Measurements from ENCODE around the gene MEDAG. TPM values are rescaled to one million over a fixed set of nuclear protein-coding genes. Genes with fewer than 3 reads are reported as not detected.

Gene MEDAG
- total and polyA plus RNA-seq, 2 experiments from 2014 or later = 0.06 TPM; not detected in 1

GRCh38 chr13:30870049-30870884, 35.8 kb upstream of the MEDAG start:
- Histone ChIP-seq H3K4me1 (ENCODE audit: low read depth) (peaks cover 16% of the 10 kb centered on the region), H3K27me3 (no peaks in the 10 kb centered on the region), H3K36me3 (no peaks in the 10 kb centered on the region), H3K27ac (no peak overlapping the region), H3K9me3 (ENCODE audit: low read depth) (no peaks in the 10 kb centered on the region), H3K4me3 (no peak overlapping the region)
- DNase-seq (ENCODE audit: low read depth in 1 of 2, low spot score in 1 of 2) = peak in 1 of 2 donors; percentile 99
- no peak for TF ChIP-seq CTCF (IDR thresholded peaks at IDR 0.05; ENCODE audit: low read depth, low read length)

DNA sequence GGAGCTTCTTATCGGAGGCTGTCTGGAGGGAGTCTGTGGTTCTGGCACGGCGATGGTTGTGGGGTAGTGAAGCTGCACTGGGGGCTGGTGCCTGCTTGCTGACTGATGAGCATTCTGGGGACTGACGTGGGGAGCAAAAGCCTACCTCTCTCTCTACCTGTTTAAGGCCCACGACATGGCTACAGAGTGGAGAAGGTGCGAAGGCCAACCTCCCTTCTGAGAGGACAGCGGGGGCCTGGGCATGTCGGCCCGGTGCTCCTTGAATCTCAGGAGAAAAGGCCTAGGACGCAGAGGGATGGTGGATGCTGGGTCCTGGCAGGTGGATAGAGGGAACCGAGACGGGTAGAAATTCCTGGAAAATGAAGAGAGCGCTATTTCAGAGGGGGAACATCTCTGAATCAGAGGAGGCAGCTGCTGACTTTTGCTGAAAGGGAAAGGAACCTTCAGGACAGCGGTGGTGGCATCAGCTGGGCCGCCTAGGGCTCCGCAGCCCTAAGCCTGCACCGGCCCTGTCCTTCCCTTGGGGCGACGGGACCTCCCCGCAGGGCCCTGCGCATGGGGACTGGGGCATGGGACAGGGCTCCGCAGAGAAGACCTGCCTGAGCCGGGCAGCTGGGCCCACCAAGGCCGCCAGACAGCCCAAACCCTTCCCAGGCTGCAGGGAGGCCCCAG, 35.0 kb upstream of the MEDAG start:
- no peaks in the 10 kb centered on the region for H3K9me3 ChIP-seq (ENCODE audit: low read depth)
- no peak for TF ChIP-seq CTCF (IDR thresholded peaks at IDR 0.05; ENCODE audit: low read depth, low read length)
- H3K4me3 ChIP-seq = no peak overlapping the region
- H3K27ac ChIP-seq = no peak overlapping the region
- no peaks in the 10 kb centered on the region for H3K36me3 ChIP-seq
- H3K4me1 ChIP-seq (ENCODE audit: low read depth) = peaks cover 13% of the 10 kb centered on the region
- no peaks in the 10 kb centered on the region for H3K27me3 ChIP-seq
- DNase-seq (ENCODE audit: low read depth in 1 of 2, low spot score in 1 of 2) = no peak

DNA sequence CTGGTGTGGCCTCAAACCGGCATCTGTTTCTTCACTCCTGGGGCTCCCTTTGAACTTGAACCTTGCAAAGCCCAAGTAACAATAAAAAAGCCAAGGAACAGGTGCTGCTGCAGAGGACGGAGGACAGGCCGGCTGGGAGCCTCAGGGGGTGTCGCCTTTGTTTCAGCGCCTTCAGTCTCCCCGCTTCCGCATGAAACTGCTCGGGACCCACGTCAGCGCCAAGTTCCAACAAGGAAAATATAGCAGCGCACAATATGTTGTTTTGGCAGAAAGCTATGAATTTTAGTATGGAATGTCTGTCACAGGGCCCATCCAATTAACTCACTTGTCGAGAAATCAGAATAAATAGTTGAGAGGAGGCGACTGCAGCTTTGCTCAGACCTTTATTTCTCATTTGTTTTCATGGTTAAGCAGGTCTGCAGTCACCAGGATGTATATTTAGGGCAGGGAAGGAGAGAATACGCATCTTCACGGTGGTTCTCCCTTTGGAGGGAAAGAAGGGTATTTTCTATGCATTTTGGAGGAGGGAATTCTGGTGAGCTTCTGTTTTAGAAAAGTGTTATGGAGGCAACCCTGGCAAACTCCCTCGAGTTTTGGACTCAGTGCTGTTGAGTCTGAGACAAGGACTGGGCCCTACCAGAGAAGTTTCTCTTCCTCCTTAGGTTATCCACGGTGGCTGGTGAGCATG, 34.3 kb upstream of the MEDAG start:
- Histone ChIP-seq H3K4me1 (ENCODE audit: low read depth) (peaks cover 10% of the 10 kb centered on the region), H3K36me3 (no peaks in the 10 kb centered on the region), H3K9me3 (ENCODE audit: low read depth) (no peaks in the 10 kb centered on the region), H3K4me3 (no peak overlapping the region), H3K27me3 (no peaks in the 10 kb centered on the region), H3K27ac (no peak overlapping the region)
- no peak for DNase-seq (ENCODE audit: low read depth in 1 of 2, low spot score in 1 of 2)
- no peak for TF ChIP-seq CTCF (IDR thresholded peaks at IDR 0.05; ENCODE audit: low read depth, low read length)

DNA sequence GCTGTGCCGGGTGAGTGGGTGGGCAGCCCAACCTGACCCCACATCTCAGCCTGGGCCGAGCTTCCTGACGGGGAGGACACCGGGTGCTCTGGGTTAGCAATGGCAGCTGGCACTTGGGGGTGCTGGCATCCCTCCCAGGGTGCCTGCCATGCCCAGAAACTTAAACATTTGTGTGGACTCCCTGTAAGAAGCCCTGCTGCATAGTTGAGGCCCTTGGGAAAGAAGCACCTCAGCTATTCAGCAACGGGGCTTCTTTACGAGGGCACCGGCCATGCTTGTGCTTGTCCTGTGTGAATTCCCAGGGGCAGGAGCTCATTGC, 33.8 kb upstream of the MEDAG start:
- Histone ChIP-seq H3K27me3 (no peaks in the 10 kb centered on the region), H3K9me3 (ENCODE audit: low read depth) (no peaks in the 10 kb centered on the region), H3K4me3 (no peak overlapping the region), H3K4me1 (ENCODE audit: low read depth) (peaks cover 6% of the 10 kb centered on the region), H3K27ac (no peak overlapping the region), H3K36me3 (no peaks in the 10 kb centered on the region)
- DNase-seq (ENCODE audit: low read depth in 1 of 2, low spot score in 1 of 2) = no peak
- TF ChIP-seq CTCF (IDR thresholded peaks at IDR 0.05; ENCODE audit: low read depth, low read length) = no peak

GRCh38 chr13:30872685-30873461, 33.2 kb upstream of the MEDAG start:
- H3K4me3 ChIP-seq = no peak overlapping the region
- H3K36me3 ChIP-seq = no peaks in the 10 kb centered on the region
- H3K9me3 ChIP-seq (ENCODE audit: low read depth) = no peaks in the 10 kb centered on the region
- no peak overlapping the region for H3K27ac ChIP-seq
- TF ChIP-seq CTCF (IDR thresholded peaks at IDR 0.05; ENCODE audit: low read depth, low read length) = no peak
- H3K27me3 ChIP-seq = no peaks in the 10 kb centered on the region
- peaks cover 6% of the 10 kb centered on the region for H3K4me1 ChIP-seq (ENCODE audit: low read depth)
- peak in 1 of 2 donors; percentile 91 for DNase-seq (ENCODE audit: low read depth in 1 of 2, low spot score in 1 of 2)
